GM18951 (cell line): ENCODE measurements around the gene SLC22A1.
"Not testable (repeated sequence)": the region's sequence is repeated elsewhere in the genome, so short reads cannot be mapped to it uniquely, and the experiment has no call there.

Experiments used
- POLR2A ChIP-seq: IDR thresholded peaks from 4 replicates; pipeline ENCODE4 v1.6.1; 2011; ENCODE audit warnings: mild to moderate bottlenecking; ENCODE audit not compliant: insufficient read length, insufficient read depth; ENCODE audit errors: extremely low read depth
- in situ Hi-C: fragments of 300-500 bp; cut with MboI; formaldehyde crosslinking; loops from one replicate; pipeline ENCODE4 v1.12.0; 2022; ENCODE audit warnings: low sequenced_read_pairs, mixed read lengths, inconsistent platforms; ENCODE audit not compliant: unreplicated experiment

The SLC22A1 gene

GRCh38 chr6:160141001-160141726 lies 19.5 kb downstream of the SLC22A1 start:
- in situ Hi-C loops: loop anchor here (10.0 kb wide), 1 partner anchor 314 kb away; no protein-coding TSS in a partner anchor
- no peak for TF ChIP-seq POLR2A

- no peak for TF ChIP-seq POLR2A
- in situ Hi-C loops: loop anchor here (10.0 kb wide), 1 partner anchor 313 kb away; no protein-coding TSS in a partner anchor
Observed at GRCh38 chr6:160142115-160142715, 20.6 kb downstream of the SLC22A1 start.

- no peak for TF ChIP-seq POLR2A
- in situ Hi-C loops: loop anchor here (10.0 kb wide), 1 partner anchor 308 kb away; no protein-coding TSS in a partner anchor
Observed at GRCh38 chr6:160146454-160147145, 25.0 kb downstream of the SLC22A1 start.

- TF ChIP-seq POLR2A: no peak
- in situ Hi-C loops: loop anchor here (10.0 kb wide), 1 partner anchor 308 kb away; no protein-coding TSS in a partner anchor
Observed at GRCh38 chr6:160147146-160147536, 25.5 kb downstream of the SLC22A1 start.

- in situ Hi-C loops: no loop called here
- no peak for TF ChIP-seq POLR2A
Observed at GRCh38 chr6:160154471-160154870, 32.9 kb downstream of the SLC22A1 start.

GRCh38 chr6:160156842-160157241 lies 35.2 kb downstream of the SLC22A1 start:
- TF ChIP-seq POLR2A: no peak
- in situ Hi-C loops: no loop called here

GRCh38 chr6:160160450-160160849 lies 38.8 kb downstream of the SLC22A1 start:
- in situ Hi-C loops: no loop called here
- no peak for TF ChIP-seq POLR2A

- no peak for TF ChIP-seq POLR2A
- in situ Hi-C loops: no loop called here
Observed at GRCh38 chr6:160160929-160161646, 39.5 kb downstream of the SLC22A1 start.

- no peak for TF ChIP-seq POLR2A
- in situ Hi-C loops: no loop called here
Observed at GRCh38 chr6:160161647-160161986, 40.0 kb downstream of the SLC22A1 start.

- TF ChIP-seq POLR2A: no peak
- in situ Hi-C loops: no loop called here
Observed at GRCh38 chr6:160162030-160162566, 40.5 kb downstream of the SLC22A1 start.

GRCh38 chr6:160163425-160163824 lies 41.8 kb downstream of the SLC22A1 start:
- in situ Hi-C loops: no loop called here
- no peak for TF ChIP-seq POLR2A

- TF ChIP-seq POLR2A: no peak
- in situ Hi-C loops: no loop called here
Observed at GRCh38 chr6:160163912-160164311, 42.3 kb downstream of the SLC22A1 start.

GRCh38 chr6:160165928-160166327 lies 44.3 kb downstream of the SLC22A1 start:
- in situ Hi-C loops: not testable (repeated sequence)
